Measurements from ENCODE around the gene BTBD6. TPM values are rescaled to one million over a fixed set of nuclear protein-coding genes. Genes with fewer than 3 reads are reported as not detected.

Gene BTBD6
- total RNA-seq, 1 donor from 2014 or later = 36.6 TPM

- Mint-ChIP-seq H3K36me3 (ENCODE audit: low read depth) (peaks cover 22% of the 10 kb centered on the region), H3K27ac (ENCODE audit: unreplicated experiment) (no peak overlapping the region), H3K4me3 (no peak overlapping the region), H3K27me3 (ENCODE audit: low read depth) (no peaks in the 10 kb centered on the region), H3K4me1 (peaks cover 6% of the 10 kb centered on the region), H3K9me3 (no peaks in the 10 kb centered on the region)
- no peak for DNase-seq (ENCODE audit: low read depth, low spot score)
- TF ChIP-seq CTCF (conservative IDR thresholded peaks at IDR 0.05) = no peak
These were observed 22.1 kb upstream of the BTBD6 start for GRCh38 chr14:105226198-105226597.

- Mint-ChIP-seq H3K4me1 (peaks cover 6% of the 10 kb centered on the region), H3K4me3 (no peak overlapping the region), H3K9me3 (no peaks in the 10 kb centered on the region), H3K36me3 (ENCODE audit: low read depth) (peaks cover 16% of the 10 kb centered on the region), H3K27ac (ENCODE audit: unreplicated experiment) (no peak overlapping the region), H3K27me3 (ENCODE audit: low read depth) (no peaks in the 10 kb centered on the region)
- no peak for DNase-seq (ENCODE audit: low read depth, low spot score)
- no peak for TF ChIP-seq CTCF (conservative IDR thresholded peaks at IDR 0.05)
These were observed 21.0 kb upstream of the BTBD6 start for GRCh38 chr14:105227346-105227745.

GRCh38 chr14:105228562-105228961, 19.8 kb upstream of the BTBD6 start:
- TF ChIP-seq CTCF (conservative IDR thresholded peaks at IDR 0.05) = no peak
- Mint-ChIP-seq H3K27me3 (ENCODE audit: low read depth) (no peaks in the 10 kb centered on the region), H3K27ac (ENCODE audit: unreplicated experiment) (no peak overlapping the region)

GRCh38 chr14:105229099-105229655, 19.2 kb upstream of the BTBD6 start:
- Mint-ChIP-seq H3K36me3 (ENCODE audit: low read depth) (peaks cover 7% of the 10 kb centered on the region), H3K4me1 (no peaks in the 10 kb centered on the region), H3K27me3 (ENCODE audit: low read depth) (no peaks in the 10 kb centered on the region), H3K4me3 (no peak overlapping the region), H3K9me3 (no peaks in the 10 kb centered on the region), H3K27ac (ENCODE audit: unreplicated experiment) (no peak overlapping the region)
- TF ChIP-seq CTCF (conservative IDR thresholded peaks at IDR 0.05) = no peak
- no peak for DNase-seq (ENCODE audit: low read depth, low spot score)

More at GRCh38 chr14:105228562-105228961, 19.8 kb upstream of the BTBD6 start:
- H3K4me3 Mint-ChIP-seq = no peak overlapping the region
- H3K36me3 Mint-ChIP-seq (ENCODE audit: low read depth) = peaks cover 9% of the 10 kb centered on the region
- H3K9me3 Mint-ChIP-seq = no peaks in the 10 kb centered on the region
- H3K4me1 Mint-ChIP-seq = no peaks in the 10 kb centered on the region
- DNase-seq (ENCODE audit: low read depth, low spot score) = no peak

- no peaks in the 10 kb centered on the region for H3K9me3 Mint-ChIP-seq
- no peak overlapping the region for H3K4me3 Mint-ChIP-seq
- H3K4me1 Mint-ChIP-seq = peaks cover 7% of the 10 kb centered on the region
- H3K36me3 Mint-ChIP-seq (ENCODE audit: low read depth) = peaks cover 4% of the 10 kb centered on the region
- no peak for DNase-seq (ENCODE audit: low read depth, low spot score)
- no peaks in the 10 kb centered on the region for H3K27me3 Mint-ChIP-seq (ENCODE audit: low read depth)
- no peak overlapping the region for H3K27ac Mint-ChIP-seq (ENCODE audit: unreplicated experiment)
- no peak for TF ChIP-seq CTCF (conservative IDR thresholded peaks at IDR 0.05)
These were observed 7.3 kb upstream of the BTBD6 start for GRCh38 chr14:105240811-105241576.
